Measurements from ENCODE around the gene PPP1R37. TPM values are rescaled to one million over a fixed set of nuclear protein-coding genes. Genes with fewer than 3 reads are reported as not detected.

PPP1R37 gene
- total RNA-seq, 1 donor from 2014 or later = 38.6 TPM

GRCh38 chr19:45059258-45059965 lies 33.6 kb upstream of the PPP1R37 start:
- DNase-seq (ENCODE audit: low read depth, low spot score) = peak; percentile 82
- H3K9me3 Mint-ChIP-seq = no peaks in the 10 kb centered on the region
- no peak overlapping the region for H3K4me3 Mint-ChIP-seq
- peaks cover 15% of the 10 kb centered on the region for H3K36me3 Mint-ChIP-seq (ENCODE audit: low read depth)
- no peaks in the 10 kb centered on the region for H3K4me1 Mint-ChIP-seq
- no peaks in the 10 kb centered on the region for H3K27me3 Mint-ChIP-seq (ENCODE audit: low read depth)
- TF ChIP-seq CTCF (conservative IDR thresholded peaks at IDR 0.05) = peak; percentile 89
- H3K27ac Mint-ChIP-seq (ENCODE audit: unreplicated experiment) = no peak overlapping the region

- H3K4me3 Mint-ChIP-seq = no peak overlapping the region
- no peaks in the 10 kb centered on the region for H3K4me1 Mint-ChIP-seq
- TF ChIP-seq CTCF (conservative IDR thresholded peaks at IDR 0.05) = no peak
- no peak for DNase-seq (ENCODE audit: low read depth, low spot score)
- no peak overlapping the region for H3K27ac Mint-ChIP-seq (ENCODE audit: unreplicated experiment)
- H3K27me3 Mint-ChIP-seq (ENCODE audit: low read depth) = no peaks in the 10 kb centered on the region
- peaks cover 12% of the 10 kb centered on the region for H3K36me3 Mint-ChIP-seq (ENCODE audit: low read depth)
- no peaks in the 10 kb centered on the region for H3K9me3 Mint-ChIP-seq
Measured at GRCh38 chr19:45061965-45062364, 31.0 kb upstream of the PPP1R37 start.

- no peaks in the 10 kb centered on the region for H3K9me3 Mint-ChIP-seq
- H3K4me1 Mint-ChIP-seq = no peaks in the 10 kb centered on the region
- no peak for DNase-seq (ENCODE audit: low read depth, low spot score)
- peaks cover 8% of the 10 kb centered on the region for H3K36me3 Mint-ChIP-seq (ENCODE audit: low read depth)
- TF ChIP-seq CTCF (conservative IDR thresholded peaks at IDR 0.05) = no peak
- no peak overlapping the region for H3K4me3 Mint-ChIP-seq
- no peak overlapping the region for H3K27ac Mint-ChIP-seq (ENCODE audit: unreplicated experiment)
- no peaks in the 10 kb centered on the region for H3K27me3 Mint-ChIP-seq (ENCODE audit: low read depth)
Measured at GRCh38 chr19:45063851-45064801, 28.9 kb upstream of the PPP1R37 start.

- Mint-ChIP-seq H3K9me3 (no peaks in the 10 kb centered on the region), H3K27ac (ENCODE audit: unreplicated experiment) (no peak overlapping the region), H3K4me1 (no peaks in the 10 kb centered on the region), H3K27me3 (ENCODE audit: low read depth) (no peaks in the 10 kb centered on the region), H3K4me3 (no peak overlapping the region), H3K36me3 (ENCODE audit: low read depth) (peaks cover 3% of the 10 kb centered on the region)
- DNase-seq (ENCODE audit: low read depth, low spot score) = no peak
- TF ChIP-seq CTCF (conservative IDR thresholded peaks at IDR 0.05) = no peak
Measured at GRCh38 chr19:45066921-45067661, 25.9 kb upstream of the PPP1R37 start.

- no peak for DNase-seq (ENCODE audit: low read depth, low spot score)
- H3K4me1 Mint-ChIP-seq = no peaks in the 10 kb centered on the region
- H3K4me3 Mint-ChIP-seq = no peak overlapping the region
- H3K27me3 Mint-ChIP-seq (ENCODE audit: low read depth) = no peaks in the 10 kb centered on the region
- TF ChIP-seq CTCF (conservative IDR thresholded peaks at IDR 0.05) = no peak
- no peak overlapping the region for H3K27ac Mint-ChIP-seq (ENCODE audit: unreplicated experiment)
- no peaks in the 10 kb centered on the region for H3K36me3 Mint-ChIP-seq (ENCODE audit: low read depth)
- H3K9me3 Mint-ChIP-seq = no peaks in the 10 kb centered on the region
Measured at GRCh38 chr19:45068041-45068440, 24.9 kb upstream of the PPP1R37 start.

Data from neural crest cell (in vitro differentiated cells).